ENCODE data around the gene MTF1.

MTF1 gene

DNA sequence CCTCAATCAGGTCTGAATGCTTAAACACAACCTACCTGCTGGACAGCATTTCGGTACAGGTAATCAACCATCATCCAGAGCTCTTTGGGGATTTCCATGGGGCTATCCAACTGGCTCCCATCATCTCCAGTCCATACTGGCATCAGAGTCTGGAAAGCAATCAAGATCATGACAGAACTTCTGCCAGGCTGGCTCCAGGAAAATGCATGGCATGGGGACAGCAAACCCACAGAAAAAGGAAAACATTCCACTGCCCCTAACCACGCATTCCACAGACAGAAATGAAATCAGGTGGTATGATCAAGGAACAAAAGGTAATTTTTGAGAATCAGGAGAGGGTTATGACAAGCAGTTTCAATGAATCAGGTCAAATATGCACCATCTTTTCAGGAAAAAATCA lies 9.1 kb upstream of the MTF1 start:
- H3K4me1 ChIP-seq (ENCODE audit: control insufficient read depth, insufficient read depth, low read length, poor library complexity, severe bottlenecking) = no peaks in the 10 kb centered on the region
- WGBS, 2 experiments (ENCODE audit: insufficient coverage in 2 of 2) = 93 to 100% methylated on average over 1 of the region's 2 CpGs
- no peaks in the 10 kb centered on the region for H3K9me3 ChIP-seq (ENCODE audit: control insufficient read depth, low read length)
- H3K36me3 ChIP-seq (ENCODE audit: control insufficient read depth, insufficient read depth, low read length) = peaks cover 82% of the 10 kb centered on the region
- no peak overlapping the region for H3K27ac ChIP-seq (ENCODE audit: low read depth, low read length, severe bottlenecking)
- no peak overlapping the region for H3K4me3 ChIP-seq (ENCODE audit: extremely low read depth, insufficient read depth, low read length, poor library complexity, severe bottlenecking)

DNA sequence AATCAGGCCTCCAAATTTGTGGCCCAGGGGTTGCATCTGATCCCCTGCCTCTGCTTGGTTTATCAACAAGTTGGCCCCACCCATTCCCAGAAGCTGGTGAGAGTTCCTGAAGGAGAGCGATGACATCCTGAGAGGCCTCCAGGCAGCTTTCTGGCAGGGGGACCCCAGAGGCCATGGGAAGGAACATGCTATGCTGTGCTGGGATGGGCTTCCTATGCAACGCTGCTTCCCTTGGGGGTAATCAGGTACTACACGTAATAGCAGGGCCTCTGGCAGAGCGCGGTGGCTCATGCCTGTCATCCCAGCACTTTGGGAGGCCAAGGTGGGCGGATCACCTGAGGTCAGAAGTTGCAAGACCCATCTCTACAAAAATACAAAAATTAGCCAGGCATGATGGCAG lies 8.4 kb upstream of the MTF1 start:
- H3K4me3 ChIP-seq (ENCODE audit: extremely low read depth, insufficient read depth, low read length, poor library complexity, severe bottlenecking) = no peak overlapping the region
- H3K4me1 ChIP-seq (ENCODE audit: control insufficient read depth, insufficient read depth, low read length, poor library complexity, severe bottlenecking) = no peaks in the 10 kb centered on the region
- peaks cover 76% of the 10 kb centered on the region for H3K36me3 ChIP-seq (ENCODE audit: control insufficient read depth, insufficient read depth, low read length)
- H3K27ac ChIP-seq (ENCODE audit: low read depth, low read length, severe bottlenecking) = no peak overlapping the region
- 88 to 94% methylated on average over 4 to 5 of the region's 6 CpGs for WGBS, 2 experiments (ENCODE audit: insufficient coverage in 2 of 2)
- no peaks in the 10 kb centered on the region for H3K9me3 ChIP-seq (ENCODE audit: control insufficient read depth, low read length)

DNA sequence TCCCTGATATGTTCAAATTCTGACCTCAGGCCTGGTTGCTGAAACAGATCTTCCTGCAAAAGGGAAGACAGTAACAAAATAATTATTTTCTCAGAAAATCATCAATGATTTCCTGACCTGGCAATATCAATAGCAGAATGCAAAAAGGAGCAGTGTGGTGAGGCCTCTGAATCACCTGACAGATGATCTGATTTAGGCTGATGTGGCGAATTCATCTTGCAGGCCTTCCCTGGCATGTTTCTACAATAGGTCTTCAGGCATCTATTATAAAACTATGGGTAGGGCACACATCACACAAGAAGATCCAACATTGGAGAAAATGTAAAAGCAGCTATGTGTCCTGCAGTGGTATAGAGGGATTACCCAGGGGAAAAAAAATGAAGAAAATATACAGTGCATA lies 7.1 kb upstream of the MTF1 start:
- H3K27ac ChIP-seq (ENCODE audit: low read depth, low read length, severe bottlenecking) = no peak overlapping the region
- no peak overlapping the region for H3K4me3 ChIP-seq (ENCODE audit: extremely low read depth, insufficient read depth, low read length, poor library complexity, severe bottlenecking)
- H3K36me3 ChIP-seq (ENCODE audit: control insufficient read depth, insufficient read depth, low read length) = peaks cover 66% of the 10 kb centered on the region
- WGBS, 2 experiments (ENCODE audit: insufficient coverage in 2 of 2) = no CpG with 5 or more reads among the region's 1 CpG
- H3K4me1 ChIP-seq (ENCODE audit: control insufficient read depth, insufficient read depth, low read length, poor library complexity, severe bottlenecking) = no peaks in the 10 kb centered on the region
- H3K9me3 ChIP-seq (ENCODE audit: control insufficient read depth, low read length) = no peaks in the 10 kb centered on the region

DNA sequence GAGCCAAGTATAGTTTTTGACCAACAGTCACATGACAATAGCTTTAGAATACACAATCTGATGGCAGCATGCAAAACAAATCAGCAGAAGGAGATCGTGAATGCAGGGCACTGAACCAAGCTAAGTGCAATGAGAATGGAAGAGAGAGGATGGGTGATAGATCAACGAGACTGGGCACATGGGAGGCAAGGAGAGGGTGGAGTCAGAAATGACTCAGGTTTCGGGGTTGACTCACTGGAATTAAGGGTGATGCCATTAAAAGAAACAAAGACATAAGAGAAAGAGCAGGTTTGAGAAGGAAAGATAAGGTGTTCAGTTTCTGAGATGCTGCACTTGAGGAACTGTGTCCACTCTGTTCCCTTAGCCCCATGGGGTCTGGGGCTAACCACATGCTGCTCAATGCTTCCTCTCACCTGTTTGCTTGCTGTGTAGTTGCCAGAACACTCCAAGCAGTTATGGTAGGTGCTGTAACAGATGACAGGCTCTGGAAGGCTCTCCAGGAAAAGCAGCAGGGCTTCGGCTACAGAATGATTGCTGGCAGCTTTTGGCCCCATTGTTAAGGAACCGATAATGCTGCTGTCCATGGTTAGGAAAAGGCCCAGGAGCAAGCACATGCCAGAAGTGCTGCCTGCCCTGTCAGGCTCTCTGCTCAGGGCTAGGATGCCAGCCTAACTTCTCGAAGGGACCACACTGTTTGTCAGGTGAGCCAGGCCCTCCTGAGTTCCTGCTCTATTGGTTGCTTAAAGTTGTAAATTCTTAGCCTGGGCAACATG lies 6.1 kb upstream of the MTF1 start:
- WGBS, 2 experiments (ENCODE audit: insufficient coverage in 2 of 2) = 91 to 97% methylated on average over 6 of the region's 6 CpGs
- Histone ChIP-seq H3K36me3 (ENCODE audit: control insufficient read depth, insufficient read depth, low read length) (peaks cover 66% of the 10 kb centered on the region), H3K4me3 (ENCODE audit: extremely low read depth, insufficient read depth, low read length, poor library complexity, severe bottlenecking) (no peak overlapping the region), H3K27ac (ENCODE audit: low read depth, low read length, severe bottlenecking) (no peak overlapping the region), H3K4me1 (ENCODE audit: control insufficient read depth, insufficient read depth, low read length, poor library complexity, severe bottlenecking) (peaks cover 4% of the 10 kb centered on the region), H3K9me3 (ENCODE audit: control insufficient read depth, low read length) (no peaks in the 10 kb centered on the region)

DNA sequence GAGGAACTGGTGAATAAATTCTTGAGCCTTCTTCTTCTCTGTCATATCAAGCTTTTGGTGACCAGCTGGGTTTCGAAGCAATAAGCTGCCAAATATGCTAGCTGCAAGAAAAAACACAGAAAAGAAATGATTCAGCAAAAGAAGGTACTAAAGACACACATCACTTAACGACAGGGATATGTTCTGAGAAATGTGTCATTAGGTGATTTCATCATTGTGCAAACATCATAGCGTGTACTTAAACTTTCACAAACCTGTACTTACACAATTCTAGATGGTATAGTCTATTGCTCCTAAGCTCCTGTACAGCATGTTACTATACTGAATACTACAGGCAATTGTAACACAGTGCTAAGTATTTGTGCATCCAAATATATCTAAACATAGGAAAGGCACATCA lies 2.9 kb upstream of the MTF1 start:
- no peaks in the 10 kb centered on the region for H3K9me3 ChIP-seq (ENCODE audit: control insufficient read depth, low read length)
- WGBS, 2 experiments (ENCODE audit: insufficient coverage in 2 of 2) = 100% methylated on average over 1 of the region's 3 CpGs; no CpG with 5 or more reads in 1 of the 2 experiments
- H3K36me3 ChIP-seq (ENCODE audit: control insufficient read depth, insufficient read depth, low read length) = peaks cover 40% of the 10 kb centered on the region
- H3K4me3 ChIP-seq (ENCODE audit: extremely low read depth, insufficient read depth, low read length, poor library complexity, severe bottlenecking) = no peak overlapping the region
- H3K4me1 ChIP-seq (ENCODE audit: control insufficient read depth, insufficient read depth, low read length, poor library complexity, severe bottlenecking) = peaks cover 4% of the 10 kb centered on the region
- H3K27ac ChIP-seq (ENCODE audit: low read depth, low read length, severe bottlenecking) = no peak overlapping the region

DNA sequence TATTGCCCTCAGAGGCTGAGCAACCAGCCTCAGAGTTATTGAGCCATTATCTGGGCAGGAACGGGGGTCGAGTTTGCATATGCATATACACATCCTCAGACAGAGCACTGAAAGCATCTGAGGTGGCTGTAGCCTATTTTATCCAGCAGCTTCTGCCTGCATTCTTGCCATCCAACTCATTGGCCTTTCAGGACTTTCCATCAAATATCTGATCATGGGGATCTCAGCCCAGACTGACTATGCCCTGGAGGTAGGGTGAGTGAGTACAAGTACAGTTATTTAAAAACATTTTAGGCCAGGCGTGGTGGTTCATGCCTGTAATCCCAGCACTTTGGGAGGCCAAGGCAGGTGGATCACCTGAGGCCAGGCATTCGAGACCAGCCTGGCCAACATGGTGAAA lies 1.8 kb upstream of the MTF1 start:
- peaks cover 4% of the 10 kb centered on the region for H3K4me1 ChIP-seq (ENCODE audit: control insufficient read depth, insufficient read depth, low read length, poor library complexity, severe bottlenecking)
- 83 to 94% methylated on average over 3 to 4 of the region's 4 CpGs for WGBS, 2 experiments (ENCODE audit: insufficient coverage in 2 of 2)
- no peaks in the 10 kb centered on the region for H3K9me3 ChIP-seq (ENCODE audit: control insufficient read depth, low read length)
- peaks cover 39% of the 10 kb centered on the region for H3K36me3 ChIP-seq (ENCODE audit: control insufficient read depth, insufficient read depth, low read length)
- H3K4me3 ChIP-seq (ENCODE audit: extremely low read depth, insufficient read depth, low read length, poor library complexity, severe bottlenecking) = no peak overlapping the region
- H3K27ac ChIP-seq (ENCODE audit: low read depth, low read length, severe bottlenecking) = no peak overlapping the region

DNA sequence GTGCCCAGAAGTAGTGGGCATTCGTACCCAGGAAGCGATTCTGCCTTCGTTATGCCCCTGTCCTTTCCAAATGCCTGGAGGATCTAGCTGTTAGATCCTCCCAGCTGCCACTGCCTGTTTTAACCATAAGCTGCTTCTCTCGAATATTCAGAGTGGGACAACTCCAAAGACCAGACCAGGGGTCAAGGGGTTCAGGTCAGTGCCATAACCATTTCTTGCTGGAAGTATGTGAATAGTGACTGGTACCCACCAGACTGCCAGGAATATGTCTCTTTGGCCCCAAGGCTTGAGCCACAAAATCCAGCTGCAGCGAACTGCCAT lies 914 bp upstream of the MTF1 start:
- peak overlapping the region; percentile 94 for H3K27ac ChIP-seq (ENCODE audit: low read depth, low read length, severe bottlenecking)
- H3K4me3 ChIP-seq (ENCODE audit: extremely low read depth, insufficient read depth, low read length, poor library complexity, severe bottlenecking) = peak overlapping the region; percentile 94
- H3K9me3 ChIP-seq (ENCODE audit: control insufficient read depth, low read length) = no peaks in the 10 kb centered on the region
- H3K36me3 ChIP-seq (ENCODE audit: control insufficient read depth, insufficient read depth, low read length) = peaks cover 35% of the 10 kb centered on the region
- H3K4me1 ChIP-seq (ENCODE audit: control insufficient read depth, insufficient read depth, low read length, poor library complexity, severe bottlenecking) = peaks cover 4% of the 10 kb centered on the region
- WGBS, 2 experiments (ENCODE audit: insufficient coverage in 2 of 2) = 7 to 29% methylated on average over 3 to 4 of the region's 5 CpGs

DNA sequence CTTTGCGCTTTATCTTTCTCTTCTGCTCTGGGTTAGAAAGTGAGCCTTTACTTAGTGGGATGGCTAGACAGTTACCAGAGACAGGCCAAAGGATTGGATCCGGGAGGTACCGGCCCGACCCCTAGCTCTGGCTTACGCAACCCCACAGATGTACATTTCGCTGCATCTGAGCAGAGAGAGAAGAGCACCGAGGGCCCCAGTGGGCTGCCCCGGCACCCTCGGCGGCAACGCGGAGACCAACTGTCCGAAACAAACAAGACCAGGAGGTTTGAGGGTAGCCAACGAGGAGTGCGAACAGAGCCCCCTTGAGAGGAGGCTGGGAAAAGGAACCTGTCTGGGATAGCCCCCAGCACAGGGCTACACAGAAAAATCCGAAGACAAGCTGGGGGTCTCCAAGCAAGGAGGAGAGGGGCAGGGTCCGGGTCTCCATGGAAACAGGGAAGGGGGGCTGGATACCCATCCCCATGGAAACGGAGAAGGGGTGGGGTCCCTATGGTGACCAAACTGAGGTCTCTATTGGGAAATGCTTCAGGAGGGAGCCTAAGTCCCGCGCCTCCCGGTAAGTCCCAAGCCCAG lies 373 bp downstream of the MTF1 start:
- peak overlapping the region; percentile 94 for H3K4me3 ChIP-seq (ENCODE audit: extremely low read depth, insufficient read depth, low read length, poor library complexity, severe bottlenecking)
- H3K4me1 ChIP-seq (ENCODE audit: control insufficient read depth, insufficient read depth, low read length, poor library complexity, severe bottlenecking) = peaks cover 4% of the 10 kb centered on the region
- peak overlapping the region; percentile 94 for H3K27ac ChIP-seq (ENCODE audit: low read depth, low read length, severe bottlenecking)
- peaks cover 33% of the 10 kb centered on the region for H3K36me3 ChIP-seq (ENCODE audit: control insufficient read depth, insufficient read depth, low read length)
- WGBS, 2 experiments (ENCODE audit: insufficient coverage in 2 of 2) = 4 to 7% methylated on average over 17 to 20 of the region's 21 CpGs
- H3K9me3 ChIP-seq (ENCODE audit: control insufficient read depth, low read length) = no peaks in the 10 kb centered on the region

DNA sequence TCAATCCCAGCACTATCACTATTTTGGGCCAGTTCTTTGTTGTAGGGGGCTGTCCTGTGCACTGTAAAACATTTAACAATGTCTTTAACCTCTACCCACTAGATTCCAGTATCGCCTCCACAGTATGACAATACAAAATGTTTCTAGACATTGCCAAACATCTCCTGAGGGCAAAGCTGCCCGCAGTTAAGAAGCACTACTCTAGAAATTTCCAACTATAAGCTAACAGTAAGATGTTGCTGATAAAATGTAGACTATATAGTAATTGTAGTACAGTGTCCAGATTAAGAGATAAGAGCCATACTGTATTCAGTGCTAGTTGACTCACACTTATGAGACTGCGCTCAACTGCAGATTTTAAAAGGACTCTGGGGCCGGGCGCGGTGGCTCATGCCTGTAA lies 5.0 kb downstream of the MTF1 start:
- no peak overlapping the region for H3K4me3 ChIP-seq (ENCODE audit: extremely low read depth, insufficient read depth, low read length, poor library complexity, severe bottlenecking)
- 82 to 90% methylated on average over 5 to 6 of the region's 6 CpGs for WGBS, 2 experiments (ENCODE audit: insufficient coverage in 2 of 2)

DNA sequence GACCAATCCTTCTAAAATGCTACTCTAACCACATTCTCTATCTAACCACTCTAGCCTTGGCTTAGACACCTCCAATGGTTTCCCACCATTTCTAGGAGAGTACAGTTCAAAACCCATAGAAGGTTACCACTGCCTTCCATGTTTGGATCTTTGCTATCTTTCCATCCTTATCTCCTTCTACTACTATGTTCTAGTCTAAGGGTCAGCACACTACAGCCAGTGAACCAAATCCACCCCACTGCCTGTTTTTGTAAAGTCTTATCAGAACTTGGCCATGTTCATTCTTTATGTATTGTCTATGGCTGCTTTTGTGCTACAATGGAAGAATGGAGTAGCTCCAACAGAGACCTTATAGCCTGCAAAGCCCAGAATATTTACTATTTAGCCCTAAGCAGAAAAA lies 6.2 kb downstream of the MTF1 start:
- H3K4me3 ChIP-seq (ENCODE audit: extremely low read depth, insufficient read depth, low read length, poor library complexity, severe bottlenecking) = no peak overlapping the region
- H3K4me1 ChIP-seq (ENCODE audit: control insufficient read depth, insufficient read depth, low read length, poor library complexity, severe bottlenecking) = no peaks in the 10 kb centered on the region
- H3K27ac ChIP-seq (ENCODE audit: low read depth, low read length, severe bottlenecking) = no peak overlapping the region
- no peaks in the 10 kb centered on the region for H3K9me3 ChIP-seq (ENCODE audit: control insufficient read depth, low read length)
- peaks cover 53% of the 10 kb centered on the region for H3K36me3 ChIP-seq (ENCODE audit: control insufficient read depth, insufficient read depth, low read length)

More for the DNA sequence above, 5.0 kb downstream of the MTF1 start:
- Histone ChIP-seq H3K27ac (ENCODE audit: low read depth, low read length, severe bottlenecking) (no peak overlapping the region), H3K9me3 (ENCODE audit: control insufficient read depth, low read length) (no peaks in the 10 kb centered on the region), H3K36me3 (ENCODE audit: control insufficient read depth, insufficient read depth, low read length) (peaks cover 48% of the 10 kb centered on the region), H3K4me1 (ENCODE audit: control insufficient read depth, insufficient read depth, low read length, poor library complexity, severe bottlenecking) (no peaks in the 10 kb centered on the region)

DNA sequence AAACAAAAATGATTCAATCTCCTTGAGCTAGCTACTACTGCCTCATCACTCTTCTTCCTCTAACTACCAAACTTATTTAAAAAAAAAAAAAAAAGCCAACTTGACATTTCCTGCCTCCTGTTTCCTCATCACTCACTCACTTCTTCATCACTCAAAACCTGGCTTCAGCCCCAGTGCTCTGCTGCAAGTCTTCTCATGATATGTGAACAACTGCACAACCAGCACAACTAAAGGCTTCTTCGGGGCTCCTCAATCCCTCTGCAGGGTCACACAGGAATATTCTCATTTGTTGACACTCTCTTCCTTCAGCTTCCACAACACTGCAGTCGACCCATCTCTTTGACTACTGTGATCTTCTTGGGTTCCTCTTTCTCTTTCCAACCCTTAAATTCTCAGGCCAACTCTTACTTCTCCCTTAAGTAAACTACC lies 7.6 kb downstream of the MTF1 start:
- no peaks in the 10 kb centered on the region for H3K4me1 ChIP-seq (ENCODE audit: control insufficient read depth, insufficient read depth, low read length, poor library complexity, severe bottlenecking)
- no peak overlapping the region for H3K4me3 ChIP-seq (ENCODE audit: extremely low read depth, insufficient read depth, low read length, poor library complexity, severe bottlenecking)
- no peaks in the 10 kb centered on the region for H3K9me3 ChIP-seq (ENCODE audit: control insufficient read depth, low read length)
- 87 to 94% methylated on average over 2 of the region's 2 CpGs for WGBS, 2 experiments (ENCODE audit: insufficient coverage in 2 of 2)
- peaks cover 56% of the 10 kb centered on the region for H3K36me3 ChIP-seq (ENCODE audit: control insufficient read depth, insufficient read depth, low read length)
- no peak overlapping the region for H3K27ac ChIP-seq (ENCODE audit: low read depth, low read length, severe bottlenecking)
